Measurements from ENCODE around the gene UFSP1. TPM values are rescaled to one million over a fixed set of nuclear protein-coding genes. Genes with fewer than 3 reads are reported as not detected.

Gene UFSP1
- total RNA-seq, 1 donor = 3.3 TPM

DNA sequence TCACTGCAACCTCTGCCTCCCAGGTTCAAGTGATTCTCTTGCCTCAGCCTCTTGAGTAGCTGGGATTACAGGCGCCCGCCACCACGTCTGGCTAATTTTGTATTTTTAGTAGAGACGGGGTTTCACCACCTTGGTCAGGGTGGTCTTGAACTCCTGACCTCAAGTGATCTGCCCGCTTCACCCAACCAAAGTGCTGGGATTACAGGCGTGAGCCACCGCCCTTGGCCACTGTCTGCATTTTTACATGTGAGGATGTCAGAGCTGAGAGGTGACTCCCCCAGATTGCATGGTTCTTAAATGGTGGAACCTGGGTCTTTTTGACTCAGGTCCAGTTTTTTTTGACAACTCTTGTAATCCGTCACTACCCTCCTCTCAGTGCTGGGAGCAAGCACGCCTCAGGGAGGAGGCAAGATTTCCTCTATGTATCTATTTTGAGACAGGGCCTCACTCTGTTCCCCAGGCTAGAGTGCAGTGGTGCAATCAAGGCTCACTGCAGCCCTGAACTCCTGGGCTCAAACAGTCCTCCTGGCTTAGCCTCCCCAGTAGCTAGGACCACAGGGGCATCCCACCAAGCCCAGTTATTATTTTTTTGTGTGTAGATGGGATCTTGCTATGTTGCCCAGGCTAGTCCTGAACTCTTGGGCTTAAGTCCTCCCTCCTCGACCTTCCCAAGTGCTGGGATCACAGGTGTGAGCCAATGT, 15.8 kb downstream of the UFSP1 start:
- TF ChIP-seq, protein P1, sequence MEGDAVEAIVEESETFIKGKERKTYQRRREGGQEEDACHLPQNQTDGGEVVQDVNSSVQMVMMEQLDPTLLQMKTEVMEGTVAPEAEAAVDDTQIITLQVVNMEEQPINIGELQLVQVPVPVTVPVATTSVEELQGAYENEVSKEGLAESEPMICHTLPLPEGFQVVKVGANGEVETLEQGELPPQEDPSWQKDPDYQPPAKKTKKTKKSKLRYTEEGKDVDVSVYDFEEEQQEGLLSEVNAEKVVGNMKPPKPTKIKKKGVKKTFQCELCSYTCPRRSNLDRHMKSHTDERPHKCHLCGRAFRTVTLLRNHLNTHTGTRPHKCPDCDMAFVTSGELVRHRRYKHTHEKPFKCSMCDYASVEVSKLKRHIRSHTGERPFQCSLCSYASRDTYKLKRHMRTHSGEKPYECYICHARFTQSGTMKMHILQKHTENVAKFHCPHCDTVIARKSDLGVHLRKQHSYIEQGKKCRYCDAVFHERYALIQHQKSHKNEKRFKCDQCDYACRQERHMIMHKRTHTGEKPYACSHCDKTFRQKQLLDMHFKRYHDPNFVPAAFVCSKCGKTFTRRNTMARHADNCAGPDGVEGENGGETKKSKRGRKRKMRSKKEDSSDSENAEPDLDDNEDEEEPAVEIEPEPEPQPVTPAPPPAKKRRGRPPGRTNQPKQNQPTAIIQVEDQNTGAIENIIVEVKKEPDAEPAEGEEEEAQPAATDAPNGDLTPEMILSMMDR (IDR thresholded peaks at IDR 0.05; ENCODE audit: insufficient read depth, low read length) = no peak
- no peak for DNase-seq (ENCODE audit: low read depth)
- H3K4me3 ChIP-seq (ENCODE audit: low read depth, low read length) = peak overlapping the region; percentile 75

DNA sequence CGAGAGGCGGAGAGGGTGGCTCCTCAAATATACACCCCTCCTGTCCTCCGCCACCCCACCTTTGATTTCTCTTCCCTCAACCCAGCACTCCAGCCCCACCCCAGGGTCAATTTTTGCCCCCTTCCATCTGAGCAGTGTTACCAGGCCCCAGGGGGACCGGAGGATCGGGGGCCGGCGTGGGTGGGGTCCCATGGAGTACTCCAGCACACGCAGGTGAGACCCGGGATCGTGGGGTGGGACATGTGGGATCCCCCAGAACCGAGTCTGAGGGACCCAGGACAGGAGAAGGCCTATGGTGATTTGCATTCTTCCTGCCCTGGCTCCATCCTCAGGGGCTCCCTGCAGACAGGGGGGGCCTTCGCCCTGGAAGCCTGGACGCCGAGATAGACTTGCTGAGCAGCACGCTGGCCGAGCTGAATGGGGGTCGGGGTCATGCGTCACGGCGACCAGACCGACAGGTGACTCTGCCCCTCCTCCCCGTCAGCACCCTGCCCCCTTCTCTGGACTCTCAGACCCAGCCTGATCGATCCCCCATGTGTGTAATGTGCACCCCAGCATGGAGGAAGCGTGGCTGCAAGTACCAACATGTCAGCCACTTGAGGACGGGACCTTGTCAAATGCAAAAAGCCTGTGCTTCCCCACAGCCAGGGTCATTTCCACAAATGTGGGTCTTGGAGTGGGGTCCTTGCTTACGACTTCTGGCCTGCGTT, 21.6 kb downstream of the UFSP1 start:
- TF ChIP-seq, protein P1 (IDR thresholded peaks at IDR 0.05; ENCODE audit: insufficient read depth, low read length) = no peak
- no peak for DNase-seq (ENCODE audit: low read depth)
- peak overlapping the region; percentile 93 for H3K4me3 ChIP-seq (ENCODE audit: low read depth, low read length)

DNA sequence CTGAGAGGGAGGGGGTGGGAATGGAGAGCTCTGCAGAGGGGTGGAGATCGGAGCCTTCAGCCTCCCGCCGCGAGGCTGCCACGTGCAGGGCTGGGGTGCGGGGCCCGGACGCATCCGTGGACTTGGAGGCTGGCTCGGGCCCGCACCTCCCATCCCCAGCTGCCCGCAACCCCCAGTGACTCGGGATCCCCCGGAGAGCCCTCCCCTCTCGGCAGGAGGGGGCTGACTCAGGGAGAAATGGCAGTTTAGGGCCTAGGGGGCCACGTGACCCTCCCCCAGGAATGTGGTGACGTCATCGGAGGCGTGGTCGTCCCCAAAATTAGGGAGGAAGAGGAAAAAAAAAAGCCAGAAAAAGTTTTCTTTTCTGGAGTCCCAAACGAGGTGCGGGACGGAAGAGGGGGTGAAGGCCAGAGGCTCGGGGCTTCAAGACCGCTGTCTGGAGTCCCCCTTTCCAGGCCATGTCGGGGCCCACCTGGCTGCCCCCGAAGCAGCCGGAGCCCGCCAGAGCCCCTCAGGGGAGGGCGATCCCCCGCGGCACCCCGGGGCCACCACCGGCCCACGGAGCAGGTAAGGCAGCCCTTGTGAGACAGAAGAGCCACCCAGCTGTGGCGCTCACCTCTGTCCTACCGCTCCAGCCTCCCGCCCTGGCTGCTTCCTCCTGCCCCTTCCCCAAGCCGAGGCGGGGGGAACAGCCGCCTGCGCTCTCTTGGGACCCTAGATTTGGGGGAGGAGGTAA, 22.3 kb downstream of the UFSP1 start, which contains the start of gene TRIP6:
TSS of gene TRIP6 (plus strand) at position 348 of the 736 bp plus-strand sequence. CDS start at position 459, 111 bp downstream.
- TF ChIP-seq, protein P1 (IDR thresholded peaks at IDR 0.05; ENCODE audit: insufficient read depth, low read length) = no peak
- H3K4me3 ChIP-seq (ENCODE audit: low read depth, low read length) = peak within 1 kb of the TSS; percentile 93
- DNase-seq (ENCODE audit: low read depth) = peak; percentile 94

DNA sequence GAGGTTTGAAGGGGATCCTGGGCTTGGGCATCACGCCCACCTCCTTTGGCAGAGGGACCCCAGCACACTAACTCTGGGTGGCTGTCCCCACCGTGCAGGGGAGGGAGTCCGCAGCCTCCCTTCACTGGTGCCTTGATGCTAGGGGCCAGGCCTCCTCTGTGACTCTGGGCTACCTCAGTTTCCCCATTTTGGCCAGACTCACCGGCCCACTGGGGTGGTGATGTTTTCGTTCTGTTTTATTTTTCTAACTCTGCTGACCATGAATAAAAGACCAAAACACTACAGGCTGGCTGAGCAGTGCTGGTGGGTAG, 22.8 kb downstream of the UFSP1 start:
- peak overlapping the region; percentile 93 for H3K4me3 ChIP-seq (ENCODE audit: low read depth, low read length)
- TF ChIP-seq, protein P1 (IDR thresholded peaks at IDR 0.05; ENCODE audit: insufficient read depth, low read length) = no peak
- no peak for DNase-seq (ENCODE audit: low read depth)

DNA sequence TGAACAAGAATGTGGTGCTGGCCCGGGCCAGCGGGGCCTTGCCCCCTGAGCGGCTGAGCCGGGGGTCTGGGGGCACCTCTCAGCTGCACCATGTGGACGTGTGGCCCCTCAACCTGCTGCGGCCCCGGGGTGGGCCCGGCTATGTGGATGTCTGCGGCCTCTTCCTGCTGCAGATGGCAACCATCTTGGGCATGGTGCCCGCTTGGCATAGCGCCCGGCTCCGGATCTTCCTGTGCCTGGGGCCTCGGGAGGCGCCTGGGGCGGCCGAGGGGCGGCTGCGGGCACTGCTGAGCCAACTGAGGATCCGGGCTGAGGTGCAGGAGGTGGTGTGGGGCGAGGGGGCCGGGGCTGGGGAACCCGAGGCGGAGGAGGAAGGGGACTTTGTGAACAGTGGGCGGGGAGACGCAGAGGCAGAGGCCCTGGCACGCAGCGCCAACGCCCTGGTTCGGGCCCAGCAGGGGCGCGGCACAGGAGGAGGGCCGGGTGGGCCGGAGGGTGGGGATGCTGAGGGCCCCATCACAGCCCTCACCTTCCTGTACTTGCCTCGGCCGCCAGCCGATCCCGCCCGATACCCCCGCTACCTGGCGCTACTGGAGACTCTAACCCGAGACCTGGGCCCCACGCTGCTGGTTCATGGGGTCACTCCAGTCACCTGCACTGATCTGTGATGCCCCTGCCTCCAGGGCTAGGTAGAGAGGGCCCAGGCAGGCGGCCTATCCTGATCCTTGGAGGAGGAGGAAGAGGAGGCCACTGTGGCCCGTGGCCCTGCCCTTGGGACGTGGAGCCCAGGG, 23.4 kb downstream of the UFSP1 start:
- no peak overlapping the region for H3K4me3 ChIP-seq (ENCODE audit: low read depth, low read length)
- TF ChIP-seq, protein P1 (IDR thresholded peaks at IDR 0.05; ENCODE audit: insufficient read depth, low read length) = no peak
- DNase-seq (ENCODE audit: low read depth) = no peak

DNA sequence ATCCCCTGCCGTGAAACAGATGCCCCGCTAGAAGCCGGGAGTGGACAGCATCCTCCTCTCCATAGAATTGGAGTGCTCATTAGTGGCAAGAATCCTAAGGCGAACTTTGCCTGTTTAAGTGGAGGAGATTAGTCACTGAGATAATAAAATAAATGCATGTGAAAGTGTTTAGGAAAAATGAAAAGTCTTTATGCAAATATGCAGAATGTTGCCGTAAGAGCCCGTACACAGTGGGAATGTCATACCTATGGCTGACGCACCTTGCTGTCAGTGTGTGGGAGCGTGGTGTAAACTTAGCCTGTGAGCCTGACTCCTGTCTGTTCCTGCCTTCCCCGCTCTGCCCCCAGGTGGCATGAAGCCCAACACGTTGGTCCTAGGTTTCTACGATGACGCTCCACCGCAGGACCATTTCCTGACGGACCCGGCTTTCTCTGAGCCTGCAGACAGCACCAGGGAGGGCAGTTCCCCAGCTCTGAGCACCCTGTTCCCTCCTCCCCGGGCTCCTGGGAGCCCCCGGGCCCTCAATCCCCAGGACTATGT, 24.1 kb downstream of the UFSP1 start:
- H3K4me3 ChIP-seq (ENCODE audit: low read depth, low read length) = no peak overlapping the region
- DNase-seq (ENCODE audit: low read depth) = no peak
- TF ChIP-seq, protein P1 (IDR thresholded peaks at IDR 0.05; ENCODE audit: insufficient read depth, low read length) = no peak
